Stimulated activated CD8-positive, alpha-beta memory T cell treated with anti-CD3 and anti-CD28 coated beads, Interleukin-15, amount 100 ng/mL, for 24 hours (primary cell): Measurements from ENCODE around the gene ANO3.

Experiments used
- DNase-seq: peaks from one replicate; pipeline ENCODE4 v3.0.0-alpha.2; 2020; ENCODE audit warnings: low read depth

ANO3 gene

GRCh38 chr11:26712497-26712896 lies 380.6 kb downstream of the ANO3 start:
- no peak for DNase-seq
